HG02970 (cell line): ENCODE measurements around the gene SORCS2.

Source experiments
- ATAC-seq: cut with Tn5 transposase; IDR thresholded peaks from one replicate; pipeline ENCODE4 v1.9.1; 2021; ENCODE audit warnings: mild to moderate bottlenecking, moderate library complexity, moderate number of reproducible peaks; ENCODE audit not compliant: unreplicated experiment, low FRiP score

SORCS2 gene

DNA sequence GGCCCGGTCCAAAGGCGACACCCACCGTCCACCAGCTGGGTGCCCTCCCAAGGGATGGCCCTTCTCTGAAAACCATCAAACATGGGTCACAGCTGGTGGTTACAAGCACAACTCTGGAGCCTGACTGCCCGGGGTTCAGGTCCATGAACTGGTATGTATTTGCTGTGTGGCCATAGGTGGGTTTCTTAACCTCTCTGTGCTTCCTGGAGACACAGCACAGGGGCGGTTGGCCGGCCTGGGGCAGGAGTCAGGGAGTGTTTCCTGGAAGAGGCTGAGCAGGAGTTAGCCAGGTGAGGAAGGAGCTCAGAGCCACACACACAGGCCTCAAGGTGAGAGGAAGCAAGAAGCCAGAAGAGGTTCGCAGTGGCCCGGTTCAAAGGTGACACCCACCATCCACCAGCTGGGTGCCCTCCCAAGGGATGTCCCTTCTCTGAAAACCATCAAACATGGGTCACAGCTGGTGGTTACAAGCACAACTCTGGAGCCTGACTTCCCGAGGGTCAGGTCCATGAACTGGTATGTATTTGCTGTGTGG lies 486.0 kb downstream of the SORCS2 start:
- no peak for ATAC-seq

DNA sequence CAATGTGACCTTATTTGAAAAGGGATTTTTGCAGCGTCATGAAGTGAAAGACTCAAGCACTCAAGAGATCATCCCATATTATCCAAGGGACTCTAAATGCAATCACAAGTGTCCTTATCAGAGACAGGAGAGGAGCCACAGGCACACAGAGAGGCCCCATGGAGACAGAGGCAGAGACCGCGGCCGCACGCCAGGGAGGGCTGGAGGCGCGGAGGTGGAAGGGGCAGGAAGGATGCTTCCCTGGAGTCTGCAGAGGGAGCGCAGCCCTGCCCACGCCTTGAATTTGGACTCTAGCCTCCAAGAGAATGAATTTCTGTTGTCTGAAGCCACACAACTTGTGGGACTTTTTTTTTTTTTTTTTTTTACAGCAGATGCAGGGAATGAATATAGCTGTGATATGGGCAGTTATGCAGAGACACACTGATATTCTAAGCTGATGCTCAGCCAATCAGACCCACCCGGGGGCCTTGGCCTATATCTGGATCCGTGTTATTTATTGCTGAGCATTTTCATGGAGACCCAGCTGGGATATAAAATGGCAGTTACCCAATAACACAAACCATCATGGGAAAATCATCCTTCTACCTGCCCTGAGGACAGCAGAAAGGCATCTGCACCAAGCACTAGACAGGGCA lies 487.2 kb downstream of the SORCS2 start:
- ATAC-seq, result no peak

- ATAC-seq, result no peak
Measured at GRCh38 chr4:7680106-7680505, 487.8 kb downstream of the SORCS2 start.

- no peak for ATAC-seq
Measured at GRCh38 chr4:7680731-7681130, 488.4 kb downstream of the SORCS2 start.

GRCh38 chr4:7683126-7683703 lies 490.9 kb downstream of the SORCS2 start:
- ATAC-seq, result no peak

- no peak for ATAC-seq
Measured at GRCh38 chr4:7684294-7684693, 492.0 kb downstream of the SORCS2 start.

GRCh38 chr4:7686070-7686870 lies 493.9 kb downstream of the SORCS2 start:
- ATAC-seq, result no peak

GRCh38 chr4:7687006-7687405 lies 494.7 kb downstream of the SORCS2 start:
- no peak for ATAC-seq

- ATAC-seq, result no peak
Measured at GRCh38 chr4:7687796-7688195, 495.5 kb downstream of the SORCS2 start.

- no peak for ATAC-seq
Measured at GRCh38 chr4:7689773-7690693, 497.7 kb downstream of the SORCS2 start.

- ATAC-seq, result no peak
Measured at GRCh38 chr4:7691061-7691460, 498.7 kb downstream of the SORCS2 start.

DNA sequence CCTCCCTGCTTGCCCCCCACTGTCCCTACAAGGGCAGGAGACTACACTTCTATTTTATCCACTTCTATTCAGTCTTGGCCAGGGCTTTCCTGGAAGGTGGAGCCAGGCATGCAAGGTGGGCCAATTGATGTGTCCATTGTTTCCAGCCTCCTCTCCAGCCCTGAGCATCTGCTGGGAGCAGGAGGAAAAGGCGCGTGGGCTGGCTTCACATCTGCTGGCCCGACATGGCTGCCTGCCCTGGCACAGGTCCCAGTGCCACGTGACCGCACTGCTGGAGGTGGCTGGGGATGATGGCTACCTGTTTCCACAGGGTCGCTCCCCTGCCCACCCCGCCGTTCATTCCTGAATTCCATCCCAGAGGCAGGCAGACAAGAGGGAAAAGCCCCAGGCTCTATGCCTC lies 499.6 kb downstream of the SORCS2 start:
- no peak for ATAC-seq

DNA sequence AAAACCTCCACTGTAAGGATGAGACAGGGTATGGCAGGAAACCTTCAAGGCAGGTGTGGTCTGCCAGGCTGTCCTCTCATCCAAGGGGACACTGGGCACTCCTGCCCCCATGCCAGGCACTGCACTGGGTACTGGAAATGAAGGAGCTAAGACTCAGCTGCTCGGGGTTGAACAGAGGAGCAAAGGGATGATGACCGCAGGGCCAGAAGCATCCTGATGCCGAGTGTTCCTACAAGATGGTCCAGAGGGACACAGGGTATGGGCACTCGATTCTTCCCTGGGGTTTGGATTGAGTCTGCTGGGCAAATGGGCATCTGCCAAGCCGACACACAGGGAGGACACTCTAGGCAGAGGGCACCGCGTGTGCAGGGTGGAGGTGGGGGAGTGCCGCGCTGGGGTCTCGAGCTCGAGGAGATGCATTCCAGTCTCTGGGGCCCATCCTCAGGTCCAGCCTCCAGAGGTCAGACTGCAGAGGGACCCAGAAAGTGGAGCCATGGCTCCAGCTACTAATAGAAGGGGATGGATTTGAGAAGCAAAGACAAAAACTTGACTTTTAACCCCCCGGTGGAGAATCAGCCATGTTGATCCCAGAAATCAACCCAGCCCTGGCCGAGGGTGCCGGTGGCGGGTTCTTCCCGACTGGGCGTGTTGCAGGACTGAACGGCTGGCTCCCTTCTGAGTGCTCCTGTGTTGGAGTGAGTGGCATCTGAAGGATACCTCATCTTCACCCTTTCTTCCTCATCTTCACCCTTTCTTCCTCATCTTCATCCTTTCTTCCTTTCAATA lies 500.3 kb downstream of the SORCS2 start:
- ATAC-seq, result no peak

DNA sequence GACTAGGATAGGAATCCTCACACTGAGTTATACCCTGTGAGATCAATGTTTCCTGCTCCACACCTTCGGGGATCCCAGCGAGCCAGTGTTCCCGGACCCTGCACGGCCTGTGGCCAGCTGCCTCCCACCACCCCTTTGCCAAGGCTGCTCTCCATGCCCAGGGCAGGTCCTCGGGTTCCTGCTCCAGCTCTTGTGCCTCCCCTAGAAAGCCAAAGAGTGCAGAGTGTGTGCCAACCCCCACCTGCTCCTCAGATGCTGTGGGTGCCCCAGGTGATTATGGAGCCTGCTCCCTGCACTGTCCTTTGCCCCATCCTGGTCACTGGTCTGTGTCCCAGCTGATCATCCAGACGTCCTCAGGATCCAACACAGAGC lies 500.9 kb downstream of the SORCS2 start:
- no peak for ATAC-seq

DNA sequence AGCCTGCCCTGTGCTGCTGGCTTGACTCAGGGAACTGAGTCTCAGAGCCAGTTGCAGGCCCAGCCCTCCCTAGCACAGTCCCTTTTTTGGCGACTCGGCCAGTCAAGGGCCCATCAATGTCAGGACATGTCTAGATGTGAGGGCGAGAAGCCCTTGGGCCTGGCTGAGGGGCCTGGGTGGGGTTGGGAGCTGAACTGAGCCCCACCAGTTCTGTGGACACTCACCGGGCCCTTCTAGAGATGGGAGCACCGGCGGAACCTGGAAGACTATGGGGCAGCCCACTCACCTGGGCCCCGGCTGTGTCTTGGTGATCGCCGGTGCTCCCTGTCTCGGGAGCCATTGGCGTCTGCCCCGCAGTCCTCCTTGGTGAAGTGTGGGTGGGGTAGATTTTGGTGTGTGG lies 501.4 kb downstream of the SORCS2 start:
- ATAC-seq, result no peak

DNA sequence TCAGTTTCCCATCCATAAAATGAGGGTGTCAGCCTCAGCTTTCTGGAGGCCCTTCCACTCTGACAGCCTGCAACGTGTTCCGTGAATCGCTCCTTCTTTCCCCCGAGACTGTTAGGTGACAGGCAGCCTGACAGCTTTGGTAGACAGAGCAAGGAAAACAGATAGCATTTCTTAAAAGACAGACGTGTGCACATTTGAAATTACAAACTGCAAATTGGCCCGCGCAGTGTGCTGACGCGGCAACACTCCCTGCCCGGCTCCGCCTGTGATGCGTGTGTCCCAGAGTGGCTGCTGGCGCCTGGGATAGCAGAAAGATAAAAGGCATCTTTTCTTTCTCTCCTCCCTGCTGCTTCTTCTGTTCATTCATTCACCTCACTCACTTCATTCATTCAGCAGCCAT lies 502.0 kb downstream of the SORCS2 start:
- ATAC-seq, result no peak

DNA sequence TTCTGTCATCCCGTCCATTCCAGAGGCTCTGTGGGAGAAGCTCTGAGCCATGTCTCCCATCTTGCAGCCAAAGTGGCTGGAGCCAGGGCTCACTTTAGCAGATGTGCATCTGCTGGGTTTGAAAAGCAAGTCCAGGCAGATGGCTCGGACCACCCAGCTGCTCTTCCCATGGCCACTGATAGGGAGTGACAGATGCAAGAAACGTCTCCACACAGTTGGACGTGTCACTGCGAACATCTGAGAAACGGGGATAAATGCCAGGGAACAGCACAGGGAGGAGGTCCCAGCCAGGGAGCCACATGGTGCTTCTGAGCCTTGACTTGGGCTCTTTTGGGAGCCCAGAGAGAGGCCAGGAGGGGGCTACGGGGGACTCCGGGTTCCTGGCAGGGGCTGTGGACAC lies 505.0 kb downstream of the SORCS2 start:
- no peak for ATAC-seq

GRCh38 chr4:7697821-7698220 lies 505.5 kb downstream of the SORCS2 start:
- no peak for ATAC-seq

- ATAC-seq, result no peak
Measured at GRCh38 chr4:7698584-7698983, 506.2 kb downstream of the SORCS2 start.

DNA sequence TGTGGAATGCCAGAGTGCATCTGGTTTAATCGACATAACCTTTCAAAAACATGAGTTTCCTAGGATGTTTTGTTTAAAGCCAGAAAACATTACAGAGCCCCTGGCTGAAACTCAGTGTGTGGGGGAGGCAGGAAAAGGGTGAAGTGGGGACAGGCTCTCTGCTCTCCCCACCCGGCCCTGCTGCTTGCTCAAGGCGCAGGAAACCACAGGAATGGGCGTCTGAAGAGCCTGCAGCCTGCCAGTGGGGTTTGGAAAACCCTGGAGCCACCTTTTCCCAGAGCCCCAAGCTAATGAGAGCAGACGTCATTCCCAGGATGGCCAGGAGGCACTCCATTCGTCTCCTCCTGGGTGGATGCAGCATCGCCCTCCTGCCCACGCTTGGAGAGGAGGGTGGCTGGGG lies 506.7 kb downstream of the SORCS2 start:
- ATAC-seq, result no peak
